Naive thymus-derived CD4-positive, alpha-beta T cell (primary cell): ENCODE data around the gene EMC8. TPM values are rescaled to one million over a fixed set of nuclear protein-coding genes. Genes with fewer than 3 reads are reported as not detected.
A peak's percentile ranks its signal among the peaks of the same experiment; 100 is the strongest.

ENCODE experiments used
- ATAC-seq: fragments of 150-1000 bp; cut with Tn5 transposase; 2 replicates; pipeline ENCODE4 v1.10.0; 2021; ENCODE audit warnings: mild to moderate bottlenecking, moderate library complexity
- CTCF ChIA-PET: fragments of 350-600 bp; sonication (Branson Sonifier 250); formaldehyde crosslinking; loops from one replicate; lab custom pipeline; 2021; ENCODE audit warnings: antibody characterized with exemption; lab: Charles Lee
- POLR2A ChIA-PET: fragments of 350-600 bp; sonication (Branson Sonifier 250); formaldehyde crosslinking; loops from one replicate; lab custom pipeline; 2021; ENCODE audit warnings: antibody characterized with exemption, inconsistent platforms; lab: Charles Lee
- DNase-seq, 9 donors: peaks; one replicate each; pipeline versions ENCODE4 v3.0.0 to v3.0.0-alpha.2; 2020 to 2022; ENCODE audit warnings: mixed read lengths in 1 of 9
- H3K27ac ChIP-seq: one replicate; pipeline ENCODE4 v1.7.0; 2013; ENCODE audit warnings: mild to moderate bottlenecking, low read depth, low read length, moderate library complexity
- H3K27me3 ChIP-seq, 2 donors: one replicate each; pipeline ENCODE4 v1.7.0; 2013; ENCODE audit warnings: low read length in 2 of 2, mild to moderate bottlenecking in 2 of 2, moderate library complexity in 2 of 2; ENCODE audit not compliant: control insufficient read depth in 2 of 2, insufficient read depth in 2 of 2
- H3K36me3 ChIP-seq, 3 experiments: 1 replicate in 2 of 3; 2 replicates in 1 of 3; pipeline ENCODE4 v1.7.0; 2013; ENCODE audit warnings: low read length in 3 of 3, mild to moderate bottlenecking in 3 of 3, moderate library complexity in 1 of 3; ENCODE audit not compliant: insufficient read depth in 3 of 3, control insufficient read depth in 2 of 3
- H3K4me1 ChIP-seq, 2 donors: one replicate each; pipeline ENCODE4 v1.7.0; 2013; ENCODE audit warnings: low read length in 2 of 2, mild to moderate bottlenecking in 2 of 2, moderate library complexity in 1 of 2; ENCODE audit not compliant: control insufficient read depth in 2 of 2, insufficient read depth in 2 of 2
- H3K4me3 ChIP-seq: 2 replicates; pipeline ENCODE4 v1.7.0; 2013; ENCODE audit warnings: mild to moderate bottlenecking, low read length
- H3K9me3 ChIP-seq, 3 experiments: 1 replicate in 2 of 3; 2 replicates in 1 of 3; pipeline ENCODE4 v1.7.0; 2013; ENCODE audit warnings: low read length in 3 of 3; ENCODE audit not compliant: control insufficient read depth in 2 of 3
- H3K27ac Mint-ChIP-seq, 9 donors: one replicate each; pipeline ENCODE4 v1.8.0; 2020 to 2022; ENCODE audit warnings: mixed read lengths in 9 of 9, mild to moderate bottlenecking in 8 of 9, moderate library complexity in 5 of 9, inconsistent platforms in 2 of 9
- H3K27me3 Mint-ChIP-seq, 5 donors: one replicate each; pipeline ENCODE4 v1.8.0; 2021 to 2022; ENCODE audit warnings: mixed read lengths in 5 of 5, mild to moderate bottlenecking in 1 of 5
- H3K36me3 Mint-ChIP-seq, 5 donors: one replicate each; pipeline ENCODE4 v1.8.0; 2020 to 2022; ENCODE audit warnings: mixed read lengths in 5 of 5, mild to moderate bottlenecking in 3 of 5, inconsistent platforms in 1 of 5
- H3K4me1 Mint-ChIP-seq, 7 donors: one replicate each; pipeline ENCODE4 v1.8.0; 2020 to 2022; ENCODE audit warnings: mixed read lengths in 7 of 7, mild to moderate bottlenecking in 3 of 7, inconsistent platforms in 1 of 7
- H3K4me3 Mint-ChIP-seq, 10 donors: one replicate each; pipeline ENCODE4 v1.8.0; 2020 to 2022; ENCODE audit warnings: mild to moderate bottlenecking in 10 of 10, mixed read lengths in 10 of 10, moderate library complexity in 6 of 10, inconsistent platforms in 2 of 10
- H3K9me3 Mint-ChIP-seq, 11 donors: one replicate each; pipeline ENCODE4 v1.8.0; 2020 to 2022; ENCODE audit warnings: mixed read lengths in 11 of 11, mild to moderate bottlenecking in 4 of 11, inconsistent platforms in 1 of 11, moderate library complexity in 1 of 11
- intact Hi-C, 2 donors: fragments of 100-400 bp; cut with micrococcal nuclease; formaldehyde crosslinking; loops; one replicate each; pipeline ENCODE4 v1.15.1; 2023
- polyA plus RNA-seq, 2 donors: library from polyadenylated mRNA; unstranded; fragments of 300-500 nt; fragmentation: Illumina TruSeq; gene quantifications; one replicate each; pipeline ENCODE4 v1.2.3, GENCODE V29; 2021
- total RNA-seq, 6 experiments: library from RNA in 5 of 6; stranded (reverse) in 5 of 6; gene quantifications; 1 replicate in 5 of 6; 2 replicates in 1 of 6; pipeline ENCODE4 v1.2.3 and lab custom pipeline; 2021 to 2026

The EMC8 gene
- total and polyA plus RNA-seq, 7 experiments from 2014 or later: 22.4 to 31.8 (median 26.1) TPM

DNA sequence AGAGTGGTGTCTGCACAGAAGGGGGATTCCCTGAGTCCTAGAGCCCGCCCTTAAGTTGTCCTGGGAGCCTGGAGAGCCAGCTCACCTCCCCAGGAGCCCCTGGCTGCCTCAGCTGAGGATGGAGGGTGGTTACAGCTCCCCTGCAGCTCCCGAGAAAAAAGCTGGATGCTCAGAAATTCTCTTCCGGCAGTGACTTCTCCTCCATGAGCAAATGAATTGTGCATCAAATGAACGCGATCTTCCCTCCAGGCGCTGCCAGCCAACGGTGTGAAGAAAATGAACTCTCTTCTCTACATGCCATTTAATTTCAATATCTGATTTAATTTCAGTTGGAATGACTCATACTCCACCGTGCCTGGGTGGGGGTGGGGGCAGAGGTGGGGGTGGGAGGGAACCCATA, 34.1 kb downstream of the EMC8 start:
- Mint-ChIP-seq H3K27ac (no peak overlapping the region), H3K36me3 (peaks cover 0 to 5% (median 0%) of the 10 kb centered on the region in 5 donors), H3K9me3 (no peaks in the 10 kb centered on the region), H3K4me1 (peaks cover 0 to 1% (median 0%) of the 10 kb centered on the region in 7 donors), H3K27me3 (peaks cover 0 to under 1% (median 0%) of the 10 kb centered on the region in 5 donors), H3K4me3 (no peak overlapping the region)
- Histone ChIP-seq H3K27me3 (no peaks in the 10 kb centered on the region), H3K36me3 (peaks cover 0 to 2% (median 0%) of the 10 kb centered on the region in 3 experiments), H3K27ac (no peak overlapping the region), H3K9me3 (no peaks in the 10 kb centered on the region), H3K4me1 (no peaks in the 10 kb centered on the region), H3K4me3 (no peak overlapping the region)
- no peak for DNase-seq
- CTCF ChIA-PET: no interaction called here
- no peak for ATAC-seq
- POLR2A ChIA-PET: no interaction called here
- intact Hi-C loops: no loop called here

GRCh38 chr16:85763616-85764015, 35.7 kb downstream of the EMC8 start:
- Mint-ChIP-seq H3K27ac (no peak overlapping the region), H3K27me3 (peaks cover 10 to 17% (median 15%) of the 10 kb centered on the region in 5 donors), H3K4me1 (peaks cover 6 to 11% (median 7%) of the 10 kb centered on the region in 7 donors), H3K36me3 (no peaks in the 10 kb centered on the region), H3K4me3 (no peak overlapping the region), H3K9me3 (no peaks in the 10 kb centered on the region)
- CTCF ChIA-PET: no interaction called here
- POLR2A ChIA-PET: no interaction called here
- H3K27me3 ChIP-seq: no peaks in the 10 kb centered on the region
- intact Hi-C loops: no loop called here
- no peaks in the 10 kb centered on the region for H3K4me1 ChIP-seq
- DNase-seq (no peak), ATAC-seq (no peak)
- H3K4me3 ChIP-seq: no peak overlapping the region
- no peaks in the 10 kb centered on the region for H3K9me3 ChIP-seq
- no peaks in the 10 kb centered on the region for H3K36me3 ChIP-seq
- no peak overlapping the region for H3K27ac ChIP-seq

- ChIA-PET CTCF (no interaction called here), POLR2A (no interaction called here)
- H3K27ac Mint-ChIP-seq: no peak overlapping the region
- peaks cover 11 to 20% (median 16%) of the 10 kb centered on the region in 5 donors for H3K27me3 Mint-ChIP-seq
- DNase-seq (no peak), ATAC-seq (no peak)
- Histone ChIP-seq H3K36me3 (no peaks in the 10 kb centered on the region), H3K9me3 (no peaks in the 10 kb centered on the region), H3K27ac (no peak overlapping the region), H3K27me3 (no peaks in the 10 kb centered on the region), H3K4me3 (no peak overlapping the region), H3K4me1 (no peaks in the 10 kb centered on the region)
- H3K9me3 Mint-ChIP-seq: no peaks in the 10 kb centered on the region
- no peak overlapping the region for H3K4me3 Mint-ChIP-seq
- peaks cover 6 to 11% (median 7%) of the 10 kb centered on the region in 7 donors for H3K4me1 Mint-ChIP-seq
- H3K36me3 Mint-ChIP-seq: no peaks in the 10 kb centered on the region
- intact Hi-C loops: no loop called here
These were observed 36.4 kb downstream of the EMC8 start for GRCh38 chr16:85762970-85763369.

- CTCF ChIA-PET: interaction anchor here (0.6 kb wide), 1 partner anchor 130 kb away, joined by 3 read pairs; no protein-coding TSS in a partner anchor
- Mint-ChIP-seq H3K9me3 (no peaks in the 10 kb centered on the region), H3K36me3 (no peaks in the 10 kb centered on the region), H3K27ac (no peak overlapping the region), H3K27me3 (peaks cover 11 to 21% (median 16%) of the 10 kb centered on the region in 5 donors), H3K4me3 (no peak overlapping the region), H3K4me1 (peaks cover 6 to 11% (median 7%) of the 10 kb centered on the region in 7 donors)
- no peaks in the 10 kb centered on the region for H3K27me3 ChIP-seq
- H3K27ac ChIP-seq: no peak overlapping the region
- no peak overlapping the region for H3K4me3 ChIP-seq
- POLR2A ChIA-PET: no interaction called here
- peak; percentile 23 for ATAC-seq
- H3K9me3 ChIP-seq: no peaks in the 10 kb centered on the region
- no peaks in the 10 kb centered on the region for H3K36me3 ChIP-seq
- intact Hi-C loops: no loop called here
- no peaks in the 10 kb centered on the region for H3K4me1 ChIP-seq
- no peak for DNase-seq
These were observed 37.5 kb downstream of the EMC8 start for GRCh38 chr16:85761861-85762260.

DNA sequence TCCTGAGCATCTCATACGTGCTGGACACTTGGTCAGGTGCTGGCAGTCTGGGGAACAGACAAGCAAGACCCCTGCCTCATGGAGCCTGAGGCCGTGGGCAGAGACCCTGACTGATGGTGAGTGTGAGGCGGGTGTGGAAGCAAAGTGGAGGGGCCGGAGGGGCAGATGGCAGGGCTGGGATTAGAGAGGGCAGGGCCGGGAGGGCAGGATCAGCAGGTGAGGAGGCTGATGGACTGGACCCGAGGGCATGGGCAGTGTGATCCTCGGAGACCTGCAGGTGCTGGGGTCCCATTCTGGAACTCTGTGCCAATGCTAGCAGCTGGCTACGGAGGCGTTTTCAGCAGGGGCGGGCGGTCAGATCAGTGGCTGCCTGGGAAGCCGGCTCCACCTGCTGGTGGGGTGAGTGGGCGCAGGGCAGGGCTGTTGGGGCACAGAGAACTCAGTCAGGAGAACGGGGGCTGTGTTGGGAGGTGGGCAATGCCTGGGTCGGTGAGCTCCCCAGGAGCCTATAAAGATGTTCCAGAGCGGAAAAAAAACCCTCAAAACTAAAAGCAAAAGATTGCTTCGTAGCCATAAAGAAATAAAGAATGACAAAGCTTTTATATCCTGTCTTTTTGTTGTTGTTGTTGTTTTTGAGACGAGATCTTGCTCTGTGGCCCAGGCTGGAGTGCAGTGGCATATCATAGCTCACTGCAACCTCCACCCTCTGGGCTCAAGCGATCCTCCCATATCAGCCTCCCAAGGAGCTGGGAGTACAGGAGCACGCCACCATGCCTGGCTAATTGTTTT, 39.5 kb downstream of the EMC8 start:
- peaks cover 11 to 21% (median 17%) of the 10 kb centered on the region in 5 donors for H3K27me3 Mint-ChIP-seq

DNA sequence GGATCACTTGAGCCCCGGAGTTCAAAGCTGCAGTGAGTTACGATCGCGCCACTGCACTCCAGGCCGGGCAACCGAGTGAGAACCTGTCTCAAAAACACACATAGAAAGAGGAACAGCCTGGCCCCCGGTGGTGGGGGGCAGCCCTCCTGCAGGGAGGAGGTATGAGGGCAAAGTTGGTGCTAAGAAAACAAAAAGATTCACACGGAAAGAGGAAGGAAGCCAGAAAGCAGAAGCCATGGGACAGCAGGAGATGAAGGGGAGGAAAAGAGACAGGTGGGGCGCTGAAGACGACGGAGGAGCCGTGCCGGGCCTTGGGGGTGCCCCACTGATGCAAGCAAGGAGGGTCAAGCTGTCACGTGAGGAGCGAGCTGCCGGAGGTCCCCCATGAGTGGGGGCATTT, 40.2 kb downstream of the EMC8 start:
- DNase-seq (no peak), ATAC-seq (peak; percentile 57)
- H3K9me3 ChIP-seq: no peaks in the 10 kb centered on the region
- no peaks in the 10 kb centered on the region for H3K36me3 ChIP-seq
- Mint-ChIP-seq H3K36me3 (no peaks in the 10 kb centered on the region), H3K4me3 (peak overlapping the region in 3 of 10 donors; percentile 4 to 62 (median 23)), H3K27ac (peak overlapping the region in 2 of 9 donors; percentile 22 to 65), H3K4me1 (peaks cover 7 to 11% (median 7%) of the 10 kb centered on the region in 7 donors), H3K27me3 (peaks cover 11 to 21% (median 17%) of the 10 kb centered on the region in 5 donors), H3K9me3 (peaks cover 0 to 1% (median 0%) of the 10 kb centered on the region in 11 donors)
- H3K27ac ChIP-seq: no peak overlapping the region
- intact Hi-C loops: loop anchor here in 1 of 2 donors (1.0 kb wide), 2 partner anchors 84 to 100 kb away; no protein-coding TSS in a partner anchor
- CTCF ChIA-PET: interaction anchor here (0.8 to 0.9 kb wide), 2 partner anchors 10 to 123 kb away, joined by 3 read pairs; no protein-coding TSS in a partner anchor
- no peaks in the 10 kb centered on the region for H3K4me1 ChIP-seq
- POLR2A ChIA-PET: no interaction called here
- no peaks in the 10 kb centered on the region for H3K27me3 ChIP-seq
- no peak overlapping the region for H3K4me3 ChIP-seq

More for the DNA sequence above, 39.5 kb downstream of the EMC8 start:
- intact Hi-C loops: loop anchor here in 1 of 2 donors (1.0 kb wide), 2 partner anchors 85 to 101 kb away; no protein-coding TSS in a partner anchor
- Histone ChIP-seq H3K9me3 (no peaks in the 10 kb centered on the region), H3K4me3 (no peak overlapping the region), H3K36me3 (no peaks in the 10 kb centered on the region), H3K27me3 (no peaks in the 10 kb centered on the region), H3K4me1 (no peaks in the 10 kb centered on the region), H3K27ac (no peak overlapping the region)
- no peak overlapping the region for H3K4me3 Mint-ChIP-seq
- ATAC-seq (peak; percentile 60), DNase-seq (no peak)
- H3K27ac Mint-ChIP-seq: peak overlapping the region in 1 of 9 donors; percentile 41
- POLR2A ChIA-PET: no interaction called here
- peaks cover 0 to 1% (median 0%) of the 10 kb centered on the region in 11 donors for H3K9me3 Mint-ChIP-seq
- no peaks in the 10 kb centered on the region for H3K36me3 Mint-ChIP-seq
- H3K4me1 Mint-ChIP-seq: peaks cover 7 to 11% (median 7%) of the 10 kb centered on the region in 7 donors
- CTCF ChIA-PET: interaction anchor here (0.8 to 2.0 kb wide), 3 partner anchors 10 to 140 kb away, joined by 3 to 14 read pairs (median 3); no protein-coding TSS in a partner anchor
